Caco-2 (cell line): ENCODE results near the gene WDR82. TPM values are rescaled to one million over a fixed set of nuclear protein-coding genes. Genes with fewer than 3 reads are reported as not detected.

Source experiments
- BruUV-seq: library from RNA; stranded (reverse); fragments of 400-500 nt; replicated peaks from 2 replicates; lab custom pipeline; 2021; lab: Mats Ljungman, UMichigan
- CTCF ChIA-PET: fragments of 300-600 bp; sonication (Branson Sonifier 250); formaldehyde crosslinking; loops from one replicate; lab custom pipeline; 2022; ENCODE audit warnings: antibody characterized with exemption; lab: Charles Lee
- POLR2A ChIA-PET: fragments of 300-600 bp; sonication (Branson Sonifier 250); formaldehyde crosslinking; loops from one replicate; lab custom pipeline; 2022; ENCODE audit warnings: antibody characterized with exemption; lab: Charles Lee
- DNase-seq, 2 experiments: peaks; one replicate each; pipeline versions ENCODE4 v3.0.0 to v3.0.0-alpha.2; 2020 to 2022
- H3K27me3 ChIP-seq: replicated peaks from 2 replicates; pipeline ENCODE4 v1.6.0; 2011; ENCODE audit warnings: low read length; ENCODE audit not compliant: control insufficient read depth, insufficient read depth
- H3K36me3 ChIP-seq: 2 replicates; pipeline ENCODE4 v1.5.1; 2011; ENCODE audit warnings: low read length; ENCODE audit not compliant: control insufficient read depth, insufficient read depth
- H3K4me1 ChIP-seq: fragments of 250-450 bp; sonication (Bioruptor Pico); 2 replicates; pipeline ENCODE4 v1.5.1; 2020; ENCODE audit warnings: mild to moderate bottlenecking
- H3K4me3 ChIP-seq: 2 replicates; pipeline ENCODE4 v1.5.1; 2011; ENCODE audit warnings: low read depth, mild to moderate bottlenecking, control low read depth, low read length
- H3K9me3 ChIP-seq: fragments of 250-450 bp; sonication (Bioruptor Pico); 2 replicates; pipeline ENCODE4 v1.5.1; 2020; ENCODE audit warnings: mild to moderate bottlenecking, moderate library complexity
- H3K27ac Mint-ChIP-seq: one replicate; pipeline ENCODE4 v1.8.0; 2022; ENCODE audit warnings: mixed read lengths; ENCODE audit not compliant: unreplicated experiment
- H3K27me3 Mint-ChIP-seq: one replicate; pipeline ENCODE4 v1.8.0; 2022; ENCODE audit warnings: mixed read lengths; ENCODE audit not compliant: insufficient read depth, unreplicated experiment
- H3K36me3 Mint-ChIP-seq: one replicate; pipeline ENCODE4 v1.8.0; 2022; ENCODE audit warnings: mild to moderate bottlenecking, mixed read lengths; ENCODE audit not compliant: insufficient read depth, unreplicated experiment
- H3K4me1 Mint-ChIP-seq: one replicate; pipeline ENCODE4 v1.8.0; 2022; ENCODE audit warnings: low read depth, mixed read lengths; ENCODE audit not compliant: unreplicated experiment
- H3K4me3 Mint-ChIP-seq: one replicate; pipeline ENCODE4 v1.8.0; 2022; ENCODE audit warnings: mild to moderate bottlenecking, moderate library complexity, mixed read lengths; ENCODE audit not compliant: unreplicated experiment
- H3K9me3 Mint-ChIP-seq: one replicate; pipeline ENCODE4 v1.8.0; 2022; ENCODE audit warnings: mixed read lengths; ENCODE audit not compliant: unreplicated experiment
- intact Hi-C: fragments of 100-400 bp; cut with micrococcal nuclease; formaldehyde crosslinking; loops from one replicate; pipeline ENCODE4 v1.10.0; 2022; ENCODE audit not compliant: unreplicated experiment
- total RNA-seq: library from RNA; stranded (reverse); gene quantifications from 2 replicates; pipeline ENCODE4 v1.2.3, GENCODE V29; 2022
- TF ChIP-seq, protein P1 (sequence below), 2 experiments: fragments of 200-600 bp in 1 of 2; IDR thresholded peaks; 1 replicate in 1 of 2; 2 replicates in 1 of 2; pipeline versions ENCODE4 v1.5.1 to v1.8.0; 2011 to 2022; ENCODE audit warnings: antibody characterized with exemption in 1 of 2, control low read depth in 1 of 2, inconsistent platforms in 1 of 2, low read depth in 1 of 2, low read length in 1 of 2, mild to moderate bottlenecking in 1 of 2, moderate library complexity in 1 of 2; ENCODE audit not compliant: insufficient read depth in 1 of 2, severe bottlenecking in 1 of 2, unreplicated experiment in 1 of 2

WDR82 gene
- total RNA-seq, 1 experiment from 2014 or later, result 67.1 TPM

DNA sequence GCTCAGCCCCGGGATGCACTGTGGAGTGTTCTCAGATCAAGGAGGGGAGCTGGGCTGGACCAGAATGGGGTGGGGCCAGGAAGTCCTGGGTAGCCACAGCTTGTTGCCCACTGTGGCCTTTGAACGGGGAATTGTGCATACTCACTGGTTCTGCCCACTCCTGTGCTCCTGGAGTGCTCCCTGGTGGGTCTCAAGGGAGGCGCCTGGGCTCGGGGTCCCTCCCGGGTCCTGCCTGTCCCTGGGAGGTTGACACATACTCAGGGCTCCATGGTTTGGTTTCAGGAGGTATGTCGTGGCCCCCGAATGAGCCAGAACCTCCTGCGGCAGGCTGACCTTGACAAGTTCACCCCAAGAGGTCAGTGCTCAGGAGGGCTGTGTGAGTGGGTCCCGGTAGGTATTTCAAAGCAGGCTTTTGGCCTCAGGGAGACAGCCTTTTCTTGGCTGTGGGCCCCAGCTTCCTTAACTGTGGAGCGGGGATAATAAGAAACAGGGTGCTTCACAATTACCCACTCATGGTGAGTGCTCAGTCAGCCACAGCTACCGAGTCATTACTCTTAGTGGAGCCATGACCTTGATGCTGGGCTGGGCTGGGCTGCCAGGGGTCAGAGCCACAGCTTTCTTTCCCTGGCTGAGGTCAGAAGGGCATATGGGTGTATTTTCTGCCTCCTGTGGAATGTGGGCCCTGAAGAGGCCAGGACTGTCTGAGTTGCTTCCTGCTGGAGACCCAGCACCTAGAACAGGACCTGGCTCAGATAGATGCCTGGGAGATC lies 45.3 kb upstream of the WDR82 start:
- Mint-ChIP-seq H3K27me3 (no peaks in the 10 kb centered on the region), H3K36me3 (peaks cover 6% of the 10 kb centered on the region), H3K9me3 (no peaks in the 10 kb centered on the region), H3K4me1 (no peaks in the 10 kb centered on the region), H3K27ac (no peak overlapping the region), H3K4me3 (no peak overlapping the region)
- no peaks in the 10 kb centered on the region for H3K27me3 ChIP-seq
- ChIA-PET CTCF (no interaction called here), POLR2A (no interaction called here)
- TF ChIP-seq, protein P1, sequence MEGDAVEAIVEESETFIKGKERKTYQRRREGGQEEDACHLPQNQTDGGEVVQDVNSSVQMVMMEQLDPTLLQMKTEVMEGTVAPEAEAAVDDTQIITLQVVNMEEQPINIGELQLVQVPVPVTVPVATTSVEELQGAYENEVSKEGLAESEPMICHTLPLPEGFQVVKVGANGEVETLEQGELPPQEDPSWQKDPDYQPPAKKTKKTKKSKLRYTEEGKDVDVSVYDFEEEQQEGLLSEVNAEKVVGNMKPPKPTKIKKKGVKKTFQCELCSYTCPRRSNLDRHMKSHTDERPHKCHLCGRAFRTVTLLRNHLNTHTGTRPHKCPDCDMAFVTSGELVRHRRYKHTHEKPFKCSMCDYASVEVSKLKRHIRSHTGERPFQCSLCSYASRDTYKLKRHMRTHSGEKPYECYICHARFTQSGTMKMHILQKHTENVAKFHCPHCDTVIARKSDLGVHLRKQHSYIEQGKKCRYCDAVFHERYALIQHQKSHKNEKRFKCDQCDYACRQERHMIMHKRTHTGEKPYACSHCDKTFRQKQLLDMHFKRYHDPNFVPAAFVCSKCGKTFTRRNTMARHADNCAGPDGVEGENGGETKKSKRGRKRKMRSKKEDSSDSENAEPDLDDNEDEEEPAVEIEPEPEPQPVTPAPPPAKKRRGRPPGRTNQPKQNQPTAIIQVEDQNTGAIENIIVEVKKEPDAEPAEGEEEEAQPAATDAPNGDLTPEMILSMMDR (IDR thresholded peaks at IDR 0.05; ENCODE audit: insufficient read depth in 1 of 2, low read depth in 1 of 2, low read length in 1 of 2, severe bottlenecking in 1 of 2, unreplicated experiment in 1 of 2), result no peak
- H3K36me3 ChIP-seq, result no peaks in the 10 kb centered on the region
- no peaks in the 10 kb centered on the region for H3K9me3 ChIP-seq
- BruUV-seq, result no TSS peak
- no peak for DNase-seq
- intact Hi-C loops, result no loop called here
- H3K4me1 ChIP-seq, result peaks cover 14% of the 10 kb centered on the region
- H3K4me3 ChIP-seq, result no peak overlapping the region

DNA sequence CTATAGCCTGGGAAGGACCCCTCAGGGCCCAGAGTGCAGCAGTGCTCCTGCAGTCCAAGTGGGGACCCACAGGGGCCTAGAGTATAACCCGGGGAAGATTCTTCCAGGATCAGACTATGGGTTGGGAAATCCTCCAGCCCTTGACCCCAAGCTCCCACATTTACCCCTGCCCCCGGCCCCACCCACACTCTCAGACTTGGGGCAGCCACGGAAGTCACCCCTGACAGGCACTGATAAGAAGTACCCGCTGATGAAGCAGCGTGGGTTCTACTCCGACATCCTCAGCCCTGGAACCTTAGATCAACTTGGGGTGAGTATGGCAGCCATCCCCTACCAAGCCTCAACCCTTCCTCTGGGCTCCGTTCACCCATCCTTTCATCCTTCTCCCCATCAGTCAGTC lies 44.0 kb upstream of the WDR82 start:
- no peaks in the 10 kb centered on the region for H3K27me3 Mint-ChIP-seq
- no peak overlapping the region for H3K27ac Mint-ChIP-seq
- H3K4me3 Mint-ChIP-seq, result no peak overlapping the region
- POLR2A ChIA-PET, result no interaction called here
- H3K4me3 ChIP-seq, result no peak overlapping the region
- intact Hi-C loops, result no loop called here
- no peaks in the 10 kb centered on the region for H3K9me3 Mint-ChIP-seq
- TF ChIP-seq, protein P1 (IDR thresholded peaks at IDR 0.05; ENCODE audit: insufficient read depth in 1 of 2, low read depth in 1 of 2, low read length in 1 of 2, severe bottlenecking in 1 of 2, unreplicated experiment in 1 of 2), result no peak
- H3K4me1 Mint-ChIP-seq, result peaks cover 7% of the 10 kb centered on the region
- H3K27me3 ChIP-seq, result no peaks in the 10 kb centered on the region
- no peak for DNase-seq
- no TSS peak for BruUV-seq
- H3K4me1 ChIP-seq, result peaks cover 26% of the 10 kb centered on the region
- H3K36me3 Mint-ChIP-seq, result no peaks in the 10 kb centered on the region
- H3K9me3 ChIP-seq, result no peaks in the 10 kb centered on the region
- CTCF ChIA-PET, result no interaction called here
- no peaks in the 10 kb centered on the region for H3K36me3 ChIP-seq

DNA sequence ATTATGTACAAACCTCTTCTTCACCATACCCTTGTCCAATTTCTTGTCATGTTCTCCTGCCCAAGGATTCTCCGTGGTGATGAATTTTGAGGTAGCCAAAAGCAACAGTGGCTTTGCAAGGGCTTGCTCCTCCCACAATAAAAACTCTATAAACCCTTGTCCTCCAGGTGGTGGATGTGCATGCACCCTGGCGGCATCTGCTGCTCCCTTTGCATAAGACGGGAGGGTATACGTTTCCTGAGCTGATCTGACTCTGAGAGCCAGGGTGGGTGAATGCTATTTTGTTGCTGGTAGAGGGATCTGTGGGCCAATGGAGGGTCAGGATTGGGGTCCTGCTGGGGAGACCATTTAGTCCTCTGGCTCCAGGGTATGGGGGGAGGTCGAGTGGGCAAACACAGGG lies 43.0 kb upstream of the WDR82 start:
- Histone ChIP-seq H3K4me1 (peaks cover 26% of the 10 kb centered on the region), H3K27me3 (no peaks in the 10 kb centered on the region), H3K4me3 (no peak overlapping the region), H3K36me3 (no peaks in the 10 kb centered on the region), H3K9me3 (no peaks in the 10 kb centered on the region)
- intact Hi-C loops, result no loop called here
- CTCF ChIA-PET, result no interaction called here
- Mint-ChIP-seq H3K27me3 (no peaks in the 10 kb centered on the region), H3K4me3 (no peak overlapping the region), H3K27ac (no peak overlapping the region), H3K36me3 (no peaks in the 10 kb centered on the region), H3K4me1 (peaks cover 7% of the 10 kb centered on the region), H3K9me3 (no peaks in the 10 kb centered on the region)
- BruUV-seq, result no TSS peak
- no peak for DNase-seq
- TF ChIP-seq, protein P1 (IDR thresholded peaks at IDR 0.05; ENCODE audit: insufficient read depth in 1 of 2, low read depth in 1 of 2, low read length in 1 of 2, severe bottlenecking in 1 of 2, unreplicated experiment in 1 of 2), result no peak
- POLR2A ChIA-PET, result no interaction called here
